Common myeloid progenitor, CD34-positive (primary cell): Measurements from ENCODE around the gene ITPR2.

ENCODE experiments used
- CTCF ChIA-PET: fragments of 350-600 bp; sonication (Branson Sonifier 250); formaldehyde crosslinking; loops from one replicate; lab custom pipeline; 2021; ENCODE audit warnings: antibody characterized with exemption; lab: Charles Lee
- POLR2A ChIA-PET: fragments of 350-600 bp; sonication (Branson Sonifier 250); formaldehyde crosslinking; loops from one replicate; lab custom pipeline; 2021; ENCODE audit warnings: antibody characterized with exemption; lab: Charles Lee
- DNase-seq, 3 donors: peaks; one replicate each; pipeline versions ENCODE4 v3.0.0 to v3.0.0-alpha.2; 2013
- H3K27ac ChIP-seq, 2 experiments: 1 replicate in 1 of 2; 2 replicates in 1 of 2; pipeline ENCODE4 v1.7.0; 2013; ENCODE audit warnings: inconsistent platforms in 2 of 2, low read length in 2 of 2, mild to moderate bottlenecking in 2 of 2, low read depth in 1 of 2, moderate library complexity in 1 of 2; ENCODE audit not compliant: severe bottlenecking in 2 of 2, insufficient read depth in 1 of 2, poor library complexity in 1 of 2
- H3K27me3 ChIP-seq, 5 experiments: replicated peaks in 2 of 5; 1 replicate in 3 of 5; 2 replicates in 2 of 5; pipeline versions ENCODE4 v1.6.1 to v1.7.0; 2013; ENCODE audit warnings: low read length in 4 of 5, mild to moderate bottlenecking in 2 of 5, moderate library complexity in 2 of 5, inconsistent platforms in 1 of 5; ENCODE audit not compliant: insufficient read depth in 5 of 5, control insufficient read depth in 4 of 5
- H3K36me3 ChIP-seq, 4 experiments: 1 replicate in 2 of 4; 2 replicates in 2 of 4; pipeline versions ENCODE4 v1.6.1 to v1.7.0; 2013; ENCODE audit warnings: low read length in 3 of 4, control low read depth in 1 of 4, mild to moderate bottlenecking in 1 of 4; ENCODE audit not compliant: control insufficient read depth in 4 of 4, insufficient read depth in 4 of 4
- H3K4me1 ChIP-seq, 4 experiments: 1 replicate in 3 of 4; 2 replicates in 1 of 4; pipeline versions ENCODE4 v1.6.1 to v1.7.1; 2013; ENCODE audit warnings: low read length in 3 of 4, mild to moderate bottlenecking in 3 of 4, control low read depth in 1 of 4, inconsistent platforms in 1 of 4, moderate library complexity in 1 of 4; ENCODE audit not compliant: control insufficient read depth in 4 of 4, insufficient read depth in 4 of 4; ENCODE audit errors: control extremely low read depth in 1 of 4
- H3K4me3 ChIP-seq, 7 experiments: 1 replicate in 4 of 7; 2 replicates in 3 of 7; pipeline versions ENCODE4 v1.5.1 to v1.7.0; 2013; ENCODE audit warnings: mild to moderate bottlenecking in 7 of 7, low read length in 6 of 7, moderate library complexity in 6 of 7, inconsistent platforms in 2 of 7, low read depth in 2 of 7, control low read depth in 1 of 7; ENCODE audit not compliant: insufficient read depth in 4 of 7, control insufficient read depth in 1 of 7; ENCODE audit errors: extremely low read depth in 1 of 7
- H3K9me3 ChIP-seq, 5 experiments: 1 replicate in 4 of 5; 2 replicates in 1 of 5; pipeline versions ENCODE4 v1.6.1 to v1.7.1; 2013; ENCODE audit warnings: low read length in 4 of 5, mild to moderate bottlenecking in 2 of 5, inconsistent platforms in 1 of 5, low read depth in 1 of 5, moderate library complexity in 1 of 5; ENCODE audit not compliant: control insufficient read depth in 4 of 5, insufficient read depth in 2 of 5; ENCODE audit errors: control extremely low read depth in 1 of 5
- WGBS: methylation state at CpG from one replicate; pipeline ENCODE4 v1.1.5; 2013; ENCODE audit not compliant: insufficient coverage; 5-methylcytosine and 5-hydroxymethylcytosine counted together

The ITPR2 gene

DNA sequence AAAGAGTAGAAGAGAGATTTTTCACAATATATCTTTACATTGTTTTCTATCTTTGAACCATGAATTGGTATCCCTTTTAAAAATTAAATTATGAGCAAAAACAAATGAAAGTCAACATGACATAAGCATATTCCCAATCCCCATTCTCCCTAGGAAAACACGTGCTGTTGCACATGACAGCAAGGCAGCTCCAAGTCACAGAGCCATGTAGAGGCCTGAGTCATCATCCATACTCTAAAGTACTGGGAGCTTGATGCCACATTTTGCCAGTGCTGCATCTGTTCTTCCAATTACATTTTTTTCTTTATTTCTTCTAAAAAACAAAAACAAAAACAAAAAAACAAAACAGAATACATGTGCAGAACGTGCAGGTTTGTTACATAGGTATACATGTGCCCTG lies 115.2 kb downstream of the ITPR2 start:
- Histone ChIP-seq H3K9me3 (no peaks in the 10 kb centered on the region), H3K36me3 (peaks cover 6 to 29% (median 13%) of the 10 kb centered on the region in 4 experiments), H3K4me1 (peaks cover 0 to under 1% (median 0%) of the 10 kb centered on the region in 4 experiments), H3K27me3 (no peaks in the 10 kb centered on the region), H3K27ac (no peak overlapping the region), H3K4me3 (no peak overlapping the region)
- no peak for DNase-seq
- 89% methylated on average over 2 of the region's 2 CpGs for WGBS
- ChIA-PET POLR2A (no interaction called here), CTCF (interaction anchor here (1.5 kb wide), 1 partner anchor 14 kb away, joined by 4 read pairs; no protein-coding TSS in a partner anchor)

DNA sequence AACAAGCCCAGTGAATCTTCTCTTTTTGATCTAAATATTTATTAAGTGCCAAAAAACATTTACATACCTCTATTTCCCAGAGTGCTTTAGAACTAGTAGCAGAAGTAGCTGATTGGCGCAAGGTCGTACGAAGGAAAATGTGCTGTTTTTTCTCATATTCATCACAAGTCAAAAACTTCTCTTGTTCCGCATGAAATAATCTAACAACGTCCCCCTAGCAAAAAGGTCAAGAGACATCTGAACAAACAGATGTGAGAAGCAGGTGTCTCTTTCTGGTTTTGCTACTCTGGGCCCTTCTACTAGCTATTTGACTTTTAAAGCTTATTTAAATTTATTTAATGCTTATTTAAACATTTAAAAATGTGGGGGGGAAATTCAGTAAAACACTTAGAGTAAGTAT lies 117.8 kb downstream of the ITPR2 start:
- DNase-seq, result no peak
- H3K9me3 ChIP-seq, result no peaks in the 10 kb centered on the region
- H3K4me3 ChIP-seq, result no peak overlapping the region
- H3K27ac ChIP-seq, result no peak overlapping the region
- H3K36me3 ChIP-seq, result peaks cover 16 to 46% (median 24%) of the 10 kb centered on the region in 4 experiments
- no peaks in the 10 kb centered on the region for H3K27me3 ChIP-seq
- WGBS, result 92% methylated on average over 2 of the region's 5 CpGs
- H3K4me1 ChIP-seq, result no peaks in the 10 kb centered on the region
- ChIA-PET POLR2A (no interaction called here), CTCF (interaction anchor here (0.9 to 1.4 kb wide), 2 partner anchors 9 to 14 kb away, joined by 3 read pairs; no protein-coding TSS in a partner anchor)

GRCh38 chr12:26713885-26714383 lies 119.1 kb downstream of the ITPR2 start:
- ChIA-PET POLR2A (no interaction called here), CTCF (interaction anchor here (1.2 kb wide), 1 partner anchor 10 kb away, joined by 3 read pairs; no protein-coding TSS in a partner anchor)
- Histone ChIP-seq H3K4me1 (no peaks in the 10 kb centered on the region), H3K4me3 (no peak overlapping the region), H3K36me3 (peaks cover 17 to 46% (median 25%) of the 10 kb centered on the region in 4 experiments), H3K9me3 (no peaks in the 10 kb centered on the region), H3K27ac (no peak overlapping the region), H3K27me3 (no peaks in the 10 kb centered on the region)
- no peak for DNase-seq
- WGBS, result 82% methylated on average over 5 of the region's 8 CpGs

- H3K4me3 ChIP-seq, result no peak overlapping the region
- H3K27ac ChIP-seq, result no peak overlapping the region
- H3K4me1 ChIP-seq, result no peaks in the 10 kb centered on the region
- CTCF ChIA-PET, result no interaction called here
- H3K27me3 ChIP-seq, result no peaks in the 10 kb centered on the region
- DNase-seq, result no peak
- no peaks in the 10 kb centered on the region for H3K9me3 ChIP-seq
- WGBS, result 75% methylated on average over 4 of the region's 5 CpGs
- peaks cover 14 to 50% (median 25%) of the 10 kb centered on the region in 4 experiments for H3K36me3 ChIP-seq
- POLR2A ChIA-PET, result no interaction called here
Measured at GRCh38 chr12:26712892-26713291, 120.1 kb downstream of the ITPR2 start.

- H3K27me3 ChIP-seq, result no peaks in the 10 kb centered on the region
- ChIA-PET CTCF (interaction anchor here (1.5 kb wide), 1 partner anchor 10 kb away, joined by 5 read pairs; no protein-coding TSS in a partner anchor), POLR2A (no interaction called here)
- no peak overlapping the region for H3K27ac ChIP-seq
- peaks cover 14 to 50% (median 27%) of the 10 kb centered on the region in 4 experiments for H3K36me3 ChIP-seq
- DNase-seq, result no peak
- 90% methylated on average over 1 of the region's 3 CpGs for WGBS
- no peak overlapping the region for H3K4me3 ChIP-seq
- no peaks in the 10 kb centered on the region for H3K4me1 ChIP-seq
- no peaks in the 10 kb centered on the region for H3K9me3 ChIP-seq
Measured at GRCh38 chr12:26711569-26711968, 121.4 kb downstream of the ITPR2 start.

DNA sequence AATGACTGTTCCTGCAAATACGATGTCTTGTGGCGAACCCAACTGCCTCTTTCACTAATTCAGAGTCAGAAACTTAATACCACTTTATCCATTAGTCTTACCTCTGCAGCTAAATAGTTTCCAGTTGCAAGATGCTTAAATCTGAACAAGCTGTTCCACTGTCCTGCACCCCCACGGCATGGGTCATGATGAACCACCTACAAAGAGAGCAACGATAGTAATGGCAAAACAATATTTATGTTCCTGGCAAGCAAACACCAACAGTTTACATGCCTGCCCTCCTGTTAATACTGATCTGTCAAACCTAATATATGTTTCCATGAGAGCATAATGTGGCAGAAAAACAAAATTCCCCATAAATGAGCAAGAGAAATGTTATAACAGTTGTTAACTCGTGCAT lies 121.9 kb downstream of the ITPR2 start:
- H3K4me3 ChIP-seq, result no peak overlapping the region
- ChIA-PET CTCF (interaction anchor here (1.5 kb wide), 1 partner anchor 10 kb away, joined by 5 read pairs; no protein-coding TSS in a partner anchor), POLR2A (no interaction called here)
- DNase-seq, result no peak
- no peaks in the 10 kb centered on the region for H3K4me1 ChIP-seq
- no peaks in the 10 kb centered on the region for H3K9me3 ChIP-seq
- H3K27me3 ChIP-seq, result no peaks in the 10 kb centered on the region
- peaks cover 14 to 50% (median 27%) of the 10 kb centered on the region in 4 experiments for H3K36me3 ChIP-seq
- H3K27ac ChIP-seq, result no peak overlapping the region
- 98% methylated on average over 4 of the region's 5 CpGs for WGBS

GRCh38 chr12:26705851-26706250 lies 127.1 kb downstream of the ITPR2 start:
- Histone ChIP-seq H3K36me3 (peaks cover 2 to 10% (median 6%) of the 10 kb centered on the region in 4 experiments), H3K4me3 (no peak overlapping the region), H3K27me3 (no peaks in the 10 kb centered on the region), H3K4me1 (peaks cover 9 to 22% (median 16%) of the 10 kb centered on the region in 4 experiments), H3K9me3 (no peaks in the 10 kb centered on the region), H3K27ac (no peak overlapping the region)
- POLR2A ChIA-PET, result no interaction called here
- no CpG with 5 or more reads among the region's 2 CpGs for WGBS
- CTCF ChIA-PET, result interaction anchor here (1.3 to 1.4 kb wide), 2 partner anchors 10 to 126 kb away, joined by 3 read pairs; no protein-coding TSS in a partner anchor
- peak; percentile 7 to 50 (median 31) for DNase-seq
